Caco-2 (cell line): Measurements from ENCODE around the gene WWC2. TPM values are rescaled to one million over a fixed set of nuclear protein-coding genes. Genes with fewer than 3 reads are reported as not detected.

Experiments used
- BruUV-seq: library from RNA; stranded (reverse); fragments of 400-500 nt; replicated peaks from 2 replicates; lab custom pipeline; 2021; lab: Mats Ljungman, UMichigan
- CTCF ChIA-PET: fragments of 300-600 bp; sonication (Branson Sonifier 250); formaldehyde crosslinking; loops from one replicate; lab custom pipeline; 2022; ENCODE audit warnings: antibody characterized with exemption; lab: Charles Lee
- POLR2A ChIA-PET: fragments of 300-600 bp; sonication (Branson Sonifier 250); formaldehyde crosslinking; loops from one replicate; lab custom pipeline; 2022; ENCODE audit warnings: antibody characterized with exemption; lab: Charles Lee
- DNase-seq, 2 experiments: peaks; one replicate each; pipeline versions ENCODE4 v3.0.0 to v3.0.0-alpha.2; 2020 to 2022
- H3K27me3 ChIP-seq: replicated peaks from 2 replicates; pipeline ENCODE4 v1.6.0; 2011; ENCODE audit warnings: low read length; ENCODE audit not compliant: control insufficient read depth, insufficient read depth
- H3K36me3 ChIP-seq: 2 replicates; pipeline ENCODE4 v1.5.1; 2011; ENCODE audit warnings: low read length; ENCODE audit not compliant: control insufficient read depth, insufficient read depth
- H3K4me1 ChIP-seq: fragments of 250-450 bp; sonication (Bioruptor Pico); 2 replicates; pipeline ENCODE4 v1.5.1; 2020; ENCODE audit warnings: mild to moderate bottlenecking
- H3K4me3 ChIP-seq: 2 replicates; pipeline ENCODE4 v1.5.1; 2011; ENCODE audit warnings: low read depth, mild to moderate bottlenecking, control low read depth, low read length
- H3K9me3 ChIP-seq: fragments of 250-450 bp; sonication (Bioruptor Pico); 2 replicates; pipeline ENCODE4 v1.5.1; 2020; ENCODE audit warnings: mild to moderate bottlenecking, moderate library complexity
- H3K27ac Mint-ChIP-seq: one replicate; pipeline ENCODE4 v1.8.0; 2022; ENCODE audit warnings: mixed read lengths; ENCODE audit not compliant: unreplicated experiment
- H3K27me3 Mint-ChIP-seq: one replicate; pipeline ENCODE4 v1.8.0; 2022; ENCODE audit warnings: mixed read lengths; ENCODE audit not compliant: insufficient read depth, unreplicated experiment
- H3K36me3 Mint-ChIP-seq: one replicate; pipeline ENCODE4 v1.8.0; 2022; ENCODE audit warnings: mild to moderate bottlenecking, mixed read lengths; ENCODE audit not compliant: insufficient read depth, unreplicated experiment
- H3K4me1 Mint-ChIP-seq: one replicate; pipeline ENCODE4 v1.8.0; 2022; ENCODE audit warnings: low read depth, mixed read lengths; ENCODE audit not compliant: unreplicated experiment
- H3K4me3 Mint-ChIP-seq: one replicate; pipeline ENCODE4 v1.8.0; 2022; ENCODE audit warnings: mild to moderate bottlenecking, moderate library complexity, mixed read lengths; ENCODE audit not compliant: unreplicated experiment
- H3K9me3 Mint-ChIP-seq: one replicate; pipeline ENCODE4 v1.8.0; 2022; ENCODE audit warnings: mixed read lengths; ENCODE audit not compliant: unreplicated experiment
- CTCF ChIP-seq, 2 experiments: fragments of 200-600 bp in 1 of 2; IDR thresholded peaks; 1 replicate in 1 of 2; 2 replicates in 1 of 2; pipeline versions ENCODE4 v1.5.1 to v1.8.0; 2011 to 2022; ENCODE audit warnings: antibody characterized with exemption in 1 of 2, control low read depth in 1 of 2, inconsistent platforms in 1 of 2, low read depth in 1 of 2, low read length in 1 of 2, mild to moderate bottlenecking in 1 of 2, moderate library complexity in 1 of 2; ENCODE audit not compliant: insufficient read depth in 1 of 2, severe bottlenecking in 1 of 2, unreplicated experiment in 1 of 2
- intact Hi-C: fragments of 100-400 bp; cut with micrococcal nuclease; formaldehyde crosslinking; loops from one replicate; pipeline ENCODE4 v1.10.0; 2022; ENCODE audit not compliant: unreplicated experiment
- total RNA-seq: library from RNA; stranded (reverse); gene quantifications from 2 replicates; pipeline ENCODE4 v1.2.3, GENCODE V29; 2022

The WWC2 gene
- total RNA-seq, 1 experiment from 2014 or later: 126 TPM

GRCh38 chr4:183263787-183264386 is 164.8 kb downstream of the WWC2 start:
- no peak overlapping the region for H3K4me3 ChIP-seq
- peaks cover 33% of the 10 kb centered on the region for H3K4me1 ChIP-seq
- BruUV-seq: no TSS peak
- H3K9me3 ChIP-seq: no peaks in the 10 kb centered on the region
- TF ChIP-seq CTCF (IDR thresholded peaks at IDR 0.05; ENCODE audit: insufficient read depth in 1 of 2, low read depth in 1 of 2, low read length in 1 of 2, severe bottlenecking in 1 of 2, unreplicated experiment in 1 of 2): no peak
- Mint-ChIP-seq H3K4me1 (peaks cover 15% of the 10 kb centered on the region), H3K4me3 (no peak overlapping the region), H3K27ac (no peak overlapping the region), H3K27me3 (no peaks in the 10 kb centered on the region), H3K9me3 (no peaks in the 10 kb centered on the region), H3K36me3 (peaks cover 84% of the 10 kb centered on the region)
- peaks cover 4% of the 10 kb centered on the region for H3K36me3 ChIP-seq
- ChIA-PET CTCF (interaction anchor here (0.8 kb wide), 1 partner anchor 190 kb away, joined by 3 read pairs; no protein-coding TSS in a partner anchor), POLR2A (no interaction called here)
- intact Hi-C loops: loop anchor here (5.0 kb wide), 1 partner anchor 387 kb away; no protein-coding TSS in a partner anchor
- no peaks in the 10 kb centered on the region for H3K27me3 ChIP-seq
- no peak for DNase-seq

GRCh38 chr4:183264614-183265013 is 165.6 kb downstream of the WWC2 start:
- Histone ChIP-seq H3K4me3 (no peak overlapping the region), H3K4me1 (peaks cover 33% of the 10 kb centered on the region), H3K27me3 (no peaks in the 10 kb centered on the region), H3K36me3 (peaks cover 4% of the 10 kb centered on the region), H3K9me3 (no peaks in the 10 kb centered on the region)
- DNase-seq: no peak
- TF ChIP-seq CTCF (IDR thresholded peaks at IDR 0.05; ENCODE audit: insufficient read depth in 1 of 2, low read depth in 1 of 2, low read length in 1 of 2, severe bottlenecking in 1 of 2, unreplicated experiment in 1 of 2): no peak
- Mint-ChIP-seq H3K27me3 (no peaks in the 10 kb centered on the region), H3K27ac (no peak overlapping the region), H3K4me1 (peaks cover 9% of the 10 kb centered on the region), H3K9me3 (no peaks in the 10 kb centered on the region), H3K36me3 (peaks cover 89% of the 10 kb centered on the region), H3K4me3 (no peak overlapping the region)
- intact Hi-C loops: loop anchor here (5.0 kb wide), 1 partner anchor 387 kb away; no protein-coding TSS in a partner anchor
- ChIA-PET CTCF (interaction anchor here (0.6 kb wide), 1 partner anchor 143 kb away, joined by 3 read pairs; no protein-coding TSS in a partner anchor), POLR2A (no interaction called here)
- no TSS peak for BruUV-seq

DNA sequence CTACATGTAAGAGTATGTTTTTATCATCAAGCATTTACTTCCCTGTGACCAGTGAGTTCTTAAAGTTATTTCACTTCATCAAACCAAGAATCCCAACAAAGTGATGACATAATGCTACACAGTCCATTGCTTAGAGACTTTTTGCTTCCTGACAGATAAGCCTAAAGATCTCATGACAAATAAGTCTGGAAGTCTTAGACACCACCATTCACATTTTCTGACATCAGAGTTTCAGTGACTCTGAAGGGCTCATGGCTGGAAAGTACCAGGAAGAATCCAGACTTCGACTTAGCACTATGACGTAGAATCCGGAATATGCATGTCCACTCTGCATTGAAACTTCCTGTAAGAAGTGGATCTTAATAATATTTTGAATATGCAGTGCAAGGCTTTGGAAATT is 167.3 kb downstream of the WWC2 start:
- no peak for TF ChIP-seq CTCF (IDR thresholded peaks at IDR 0.05; ENCODE audit: insufficient read depth in 1 of 2, low read depth in 1 of 2, low read length in 1 of 2, severe bottlenecking in 1 of 2, unreplicated experiment in 1 of 2)
- H3K4me1 Mint-ChIP-seq: peaks cover 9% of the 10 kb centered on the region
- H3K36me3 ChIP-seq: peaks cover 2% of the 10 kb centered on the region
- no peak overlapping the region for H3K4me3 ChIP-seq
- CTCF ChIA-PET: no interaction called here
- H3K27me3 ChIP-seq: no peaks in the 10 kb centered on the region
- intact Hi-C loops: no loop called here
- BruUV-seq: no TSS peak
- H3K27ac Mint-ChIP-seq: no peak overlapping the region
- H3K9me3 Mint-ChIP-seq: no peaks in the 10 kb centered on the region
- H3K9me3 ChIP-seq: no peaks in the 10 kb centered on the region
- no peak for DNase-seq
- peaks cover 94% of the 10 kb centered on the region for H3K36me3 Mint-ChIP-seq
- H3K4me3 Mint-ChIP-seq: no peak overlapping the region
- peaks cover 15% of the 10 kb centered on the region for H3K4me1 ChIP-seq
- POLR2A ChIA-PET: no interaction called here
- H3K27me3 Mint-ChIP-seq: no peaks in the 10 kb centered on the region
